HG03045 (cell line): ENCODE data around the gene AHSA1.

Experiments used
- ATAC-seq: cut with Tn5 transposase; IDR thresholded peaks from one replicate; pipeline ENCODE4 v1.9.1; 2021; ENCODE audit warnings: mild to moderate bottlenecking, moderate library complexity; ENCODE audit not compliant: unreplicated experiment

AHSA1 gene

GRCh38 chr14:77470224-77470870 is 12.5 kb downstream of the AHSA1 start:
- ATAC-seq, result no peak

GRCh38 chr14:77473921-77474320 is 16.0 kb downstream of the AHSA1 start:
- ATAC-seq, result no peak

GRCh38 chr14:77474479-77475177 is 16.7 kb downstream of the AHSA1 start:
- no peak for ATAC-seq

GRCh38 chr14:77475432-77476115 is 17.7 kb downstream of the AHSA1 start:
- no peak for ATAC-seq

GRCh38 chr14:77478029-77478428 is 20.1 kb downstream of the AHSA1 start:
- no peak for ATAC-seq

- ATAC-seq, result peak; percentile 80
These were observed 20.9 kb downstream of the AHSA1 start for GRCh38 chr14:77478796-77479195.

GRCh38 chr14:77482422-77482821 is 24.5 kb downstream of the AHSA1 start:
- ATAC-seq, result no peak

- no peak for ATAC-seq
These were observed 27.4 kb downstream of the AHSA1 start for GRCh38 chr14:77485256-77485655.

GRCh38 chr14:77485901-77486678 is 28.2 kb downstream of the AHSA1 start:
- ATAC-seq, result no peak

- ATAC-seq, result no peak
These were observed 30.7 kb downstream of the AHSA1 start for GRCh38 chr14:77488558-77488957.

GRCh38 chr14:77489041-77489440 is 31.1 kb downstream of the AHSA1 start:
- ATAC-seq, result no peak

GRCh38 chr14:77490347-77490986 is 32.6 kb downstream of the AHSA1 start:
- ATAC-seq, result no peak

GRCh38 chr14:77491056-77491455 is 33.2 kb downstream of the AHSA1 start:
- no peak for ATAC-seq

GRCh38 chr14:77495334-77495733 is 37.4 kb downstream of the AHSA1 start:
- no peak for ATAC-seq

- ATAC-seq, result no peak
These were observed 40.5 kb downstream of the AHSA1 start, which contains the start of gene ISM2 for GRCh38 chr14:77498120-77498979. Gene ISM2, minus strand, starts transcription at chr14:77498816. Its CDS starts 23 bp downstream, at chr14:77498793.

GRCh38 chr14:77498984-77499527 is 41.2 kb downstream of the AHSA1 start:
- ATAC-seq, result no peak

GRCh38 chr14:77502109-77502782 is 44.4 kb downstream of the AHSA1 start:
- no peak for ATAC-seq

- no peak for ATAC-seq
These were observed 45.2 kb downstream of the AHSA1 start for GRCh38 chr14:77503138-77503537.

GRCh38 chr14:77505031-77505430 is 47.1 kb downstream of the AHSA1 start:
- ATAC-seq, result no peak
